GM04504 (cell line): ENCODE measurements around the gene FBXO36.
"Not testable (repeated sequence)": the region's sequence is repeated elsewhere in the genome, so short reads cannot be mapped to it uniquely, and the experiment has no call there.

ENCODE experiments used
- DNase-seq: peaks from one replicate; pipeline ENCODE4 v3.0.0-alpha.2; 2012; ENCODE audit warnings: low read depth

Gene FBXO36

DNA sequence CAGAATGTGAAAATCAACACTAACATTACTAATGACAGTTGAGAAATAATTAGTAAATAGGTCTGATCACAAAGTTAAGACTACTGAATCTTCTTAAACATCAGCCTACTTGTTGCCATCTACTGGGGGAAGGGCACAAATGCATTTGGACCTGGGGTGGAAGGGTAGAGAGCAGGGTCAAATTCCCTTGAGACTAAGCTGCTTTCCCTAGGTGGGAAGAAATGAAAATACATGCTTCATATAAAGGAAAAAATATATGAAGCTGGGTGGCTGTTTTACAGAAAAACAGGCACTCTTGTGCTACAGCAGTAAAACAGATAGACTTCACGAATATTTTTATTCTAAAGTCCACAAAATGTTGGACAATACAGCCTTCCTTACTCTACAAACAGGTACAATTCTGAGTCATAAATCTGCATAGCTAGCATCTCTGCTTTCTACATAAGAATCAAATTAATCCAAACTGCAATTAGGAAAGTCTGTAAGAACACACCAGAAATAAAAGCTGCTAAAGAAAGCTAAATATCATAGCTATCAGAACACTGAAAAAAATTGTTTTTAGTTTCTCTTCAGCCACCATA lies 11.4 kb upstream of the FBXO36 start:
- no peak for DNase-seq

GRCh38 chr2:229914171-229914570 lies 8.1 kb upstream of the FBXO36 start:
- DNase-seq, result no peak

DNA sequence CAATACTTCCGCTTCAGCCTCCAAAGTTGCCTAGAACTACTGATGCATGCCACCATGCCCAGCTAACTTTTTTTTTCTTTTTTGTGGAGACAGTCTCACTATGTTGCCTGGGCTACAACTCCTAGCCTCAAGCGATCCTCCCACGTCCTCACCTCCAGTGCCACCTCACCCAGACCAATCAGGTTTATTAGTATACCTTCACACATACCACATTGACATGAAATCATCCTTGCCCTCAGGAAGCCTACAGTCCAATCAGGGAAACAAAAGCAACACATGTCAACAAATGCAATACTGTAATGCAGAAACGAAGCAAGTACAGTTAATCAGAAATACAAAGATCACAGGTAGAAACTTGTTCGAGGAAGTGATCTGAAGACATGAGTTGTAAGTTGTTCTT lies 4.5 kb upstream of the FBXO36 start:
- DNase-seq, result no peak

- DNase-seq, result no peak
Observed at GRCh38 chr2:229920011-229920641, 2.2 kb upstream of the FBXO36 start.

DNA sequence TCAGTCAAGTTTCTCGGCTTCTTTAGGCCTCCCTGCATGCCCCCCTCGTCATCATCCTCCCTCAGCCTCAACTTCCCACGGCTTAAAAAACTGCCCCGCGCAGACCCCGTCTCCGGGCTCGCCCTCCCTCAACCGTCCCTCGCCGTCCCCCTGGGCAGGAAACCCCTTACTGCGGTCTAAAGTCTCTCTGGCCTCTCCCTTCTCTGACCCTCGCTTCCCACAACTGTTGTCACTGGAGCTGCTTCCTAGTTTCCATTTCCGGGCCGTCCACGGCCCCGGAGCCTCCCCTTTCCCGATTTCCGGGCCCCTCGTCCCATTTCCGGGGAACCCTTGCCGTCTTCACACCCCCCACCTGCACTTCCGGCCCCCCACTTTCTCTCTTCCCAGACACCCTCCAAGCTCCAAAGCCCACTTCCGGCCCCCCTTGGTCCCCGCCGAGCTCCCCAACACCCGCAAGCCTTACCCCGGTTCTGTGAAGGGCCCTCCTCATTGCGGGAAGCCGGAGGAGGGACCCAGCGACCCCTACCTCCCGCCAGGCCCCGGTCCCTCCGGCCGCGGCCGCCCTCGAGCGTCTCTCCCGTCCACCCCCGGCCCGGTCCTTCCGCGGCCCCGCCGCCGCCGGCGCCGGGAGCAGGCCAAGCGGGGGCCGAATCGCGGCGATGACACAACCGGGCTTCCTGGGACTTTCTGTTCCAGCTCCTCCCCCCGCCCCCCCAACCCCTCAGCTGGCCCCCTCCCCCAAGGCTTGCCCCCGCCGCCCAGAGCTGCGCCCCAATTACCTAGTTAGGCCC lies 1.0 kb upstream of the FBXO36 start:
- peak; percentile 27 for DNase-seq

GRCh38 chr2:229921892-229922448 lies 333 bp upstream of the FBXO36 start, which contains the start of gene TRIP12:
Gene TRIP12, minus strand, starts transcription at chr2:229922009. Its CDS starts 41,930 bp downstream, at chr2:229880079.
- DNase-seq, result peak; percentile 93

GRCh38 chr2:229924541-229924940 lies 2.2 kb downstream of the FBXO36 start:
- DNase-seq, result not testable (repeated sequence)

DNA sequence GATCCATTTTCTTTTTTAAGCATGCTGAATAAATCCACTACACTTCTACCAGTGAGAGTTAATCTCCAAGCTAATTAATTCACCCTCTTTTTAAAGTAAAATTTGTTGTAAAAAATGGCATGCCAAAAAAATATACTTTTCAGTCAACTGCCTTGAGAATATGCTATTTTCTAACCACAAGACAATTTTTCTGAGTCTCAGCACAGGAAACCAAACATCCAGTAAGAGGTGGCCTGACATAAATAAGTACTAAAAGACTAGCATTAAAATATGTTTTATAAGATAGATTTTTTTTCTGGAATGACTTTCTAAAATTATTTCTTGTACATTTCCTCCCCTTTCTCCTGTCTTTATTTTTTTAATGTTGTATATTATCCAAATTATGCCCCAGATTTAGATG lies 2.9 kb downstream of the FBXO36 start:
- no peak for DNase-seq

DNA sequence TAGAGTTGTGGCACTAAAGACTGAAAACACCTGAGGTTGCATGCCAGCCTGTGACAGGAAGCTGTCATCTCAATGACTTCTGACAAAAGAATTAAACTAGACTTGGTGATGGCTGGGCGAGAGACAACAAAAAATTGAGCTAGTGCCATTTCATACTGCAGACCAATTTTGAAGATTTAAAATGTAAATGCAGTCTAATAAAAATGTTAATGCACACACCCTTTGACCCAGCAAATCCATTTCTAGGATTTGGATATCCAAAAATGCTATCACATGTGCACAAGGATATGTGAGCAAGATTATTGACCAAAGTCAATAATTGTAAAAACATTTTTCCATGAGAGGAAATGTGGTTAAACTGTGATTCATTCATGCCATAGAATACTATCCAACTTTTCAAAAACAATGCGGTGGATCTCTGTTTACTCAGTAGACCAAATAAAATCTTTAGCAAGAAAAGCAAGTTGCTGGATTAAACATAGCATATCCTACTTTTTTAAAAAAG lies 5.6 kb downstream of the FBXO36 start:
- DNase-seq, result no peak

- no peak for DNase-seq
Observed at GRCh38 chr2:229930656-229931055, 8.4 kb downstream of the FBXO36 start.

- no peak for DNase-seq
Observed at GRCh38 chr2:229931241-229931640, 8.9 kb downstream of the FBXO36 start.

DNA sequence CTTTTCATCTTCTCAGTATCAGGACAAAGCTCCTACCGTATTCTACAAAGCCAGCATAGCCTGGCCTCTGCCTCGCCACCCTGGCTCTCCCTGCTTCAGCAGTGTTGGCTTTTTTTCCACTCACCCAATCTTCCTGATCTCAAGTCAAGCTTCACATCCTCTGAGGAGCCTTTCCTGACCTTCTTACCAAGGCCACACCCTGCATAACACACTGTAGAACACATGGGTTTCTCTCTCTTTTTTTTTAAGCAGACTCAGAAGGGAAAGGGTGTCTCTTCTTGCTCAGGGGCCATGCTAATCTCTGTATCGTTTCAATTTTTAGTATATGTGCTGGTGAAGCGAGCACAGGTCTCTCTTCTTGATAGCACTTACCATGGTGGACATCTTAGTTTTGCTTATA lies 15.2 kb downstream of the FBXO36 start:
- no peak for DNase-seq

GRCh38 chr2:229942671-229943070 lies 20.4 kb downstream of the FBXO36 start:
- no peak for DNase-seq

DNA sequence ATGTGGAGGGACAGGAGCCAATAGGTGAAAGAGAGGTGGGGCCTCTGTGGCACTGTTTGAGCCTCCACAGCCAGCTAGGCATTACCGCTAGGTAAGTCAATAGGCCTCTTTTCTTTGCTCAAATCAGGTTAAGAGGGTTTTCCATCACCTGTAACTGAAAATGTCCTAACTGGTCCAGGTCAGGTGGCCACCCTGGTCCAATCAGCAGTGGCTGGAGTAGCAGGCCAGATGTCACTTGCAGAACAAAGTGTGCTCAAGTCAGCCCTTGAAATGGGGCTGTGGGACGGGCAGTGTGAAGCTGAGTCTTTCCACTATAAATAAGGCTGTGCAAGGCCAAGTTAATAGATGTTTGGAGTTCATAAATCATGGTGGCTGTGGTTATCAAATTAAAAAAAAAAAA lies 20.9 kb downstream of the FBXO36 start:
- DNase-seq, result no peak

- no peak for DNase-seq
Observed at GRCh38 chr2:229943770-229944449, 21.6 kb downstream of the FBXO36 start.

- no peak for DNase-seq
Observed at GRCh38 chr2:229945975-229946374, 23.7 kb downstream of the FBXO36 start.

DNA sequence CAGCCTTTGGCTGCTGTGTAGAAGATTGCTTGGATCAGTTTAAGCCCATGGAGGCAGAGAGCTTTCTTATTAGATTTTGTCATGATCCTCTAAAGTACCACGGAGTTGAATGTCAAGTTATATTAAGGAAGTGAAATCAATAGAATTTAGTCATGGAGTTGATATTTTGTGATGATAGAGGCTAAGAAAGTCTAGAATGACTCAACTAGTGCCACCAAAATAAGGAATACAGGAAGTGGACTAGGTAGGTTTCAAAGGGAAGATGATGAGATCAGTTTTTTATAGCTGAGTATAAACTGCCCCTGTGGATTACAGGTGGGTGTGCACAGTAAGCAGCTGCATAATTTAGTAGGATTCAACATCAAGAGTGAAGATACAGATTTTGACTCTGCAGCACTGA lies 25.2 kb downstream of the FBXO36 start:
- no peak for DNase-seq

DNA sequence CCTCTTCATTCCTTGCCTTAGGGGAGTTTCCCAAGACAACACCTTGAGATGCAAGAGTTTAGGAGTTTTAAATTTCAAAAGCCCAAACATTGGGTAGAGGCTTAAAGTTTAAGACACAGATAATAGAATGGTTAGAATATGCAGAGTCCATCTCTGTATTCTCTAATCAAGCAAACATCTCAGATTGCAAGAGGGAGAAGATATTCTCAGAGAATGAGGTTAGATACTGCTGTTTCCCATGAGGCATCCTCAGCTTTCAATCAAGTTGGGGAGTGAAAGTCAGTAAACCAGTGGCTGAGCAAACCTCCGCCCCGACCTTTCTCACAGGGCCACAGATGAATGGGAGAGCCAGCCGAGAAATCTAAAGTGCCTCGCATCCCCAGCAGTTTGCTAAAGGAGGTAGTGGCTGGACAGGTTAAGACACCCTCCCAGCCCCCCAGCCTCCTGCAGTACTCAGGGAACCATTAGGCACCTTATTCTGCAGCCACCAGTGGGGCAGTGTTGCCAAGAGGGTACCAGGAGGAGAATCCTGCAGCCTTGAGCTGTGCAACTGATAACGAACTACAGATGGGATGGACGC lies 30.0 kb downstream of the FBXO36 start:
- no peak for DNase-seq

GRCh38 chr2:229955663-229956062 lies 33.4 kb downstream of the FBXO36 start:
- DNase-seq, result no peak

- no peak for DNase-seq
Observed at GRCh38 chr2:229956491-229956890, 34.2 kb downstream of the FBXO36 start.

- not testable (repeated sequence) for DNase-seq
Observed at GRCh38 chr2:229963596-229963995, 41.3 kb downstream of the FBXO36 start.

DNA sequence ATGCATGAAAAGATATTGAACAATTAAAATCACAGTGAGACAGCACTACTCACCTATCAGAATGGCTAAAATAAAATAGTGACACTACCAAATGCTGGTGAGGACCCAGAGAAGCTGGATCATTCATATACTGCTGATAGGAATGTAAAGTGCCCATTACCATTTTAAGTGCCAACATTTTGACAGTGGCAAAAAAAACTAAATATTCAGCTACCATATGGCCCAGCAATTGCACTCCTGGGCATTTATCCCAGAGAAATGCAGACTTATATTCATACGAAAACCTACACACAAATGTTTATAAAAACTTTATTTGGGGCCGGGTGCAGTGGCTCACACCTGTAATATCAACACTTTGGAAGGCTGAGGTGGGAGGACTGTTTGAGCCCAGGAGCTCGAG lies 47.6 kb downstream of the FBXO36 start:
- DNase-seq, result no peak
